CD4-positive, alpha-beta T cell (primary cell): ENCODE data around the gene CAPZB. TPM values are rescaled to one million over a fixed set of nuclear protein-coding genes. Genes with fewer than 3 reads are reported as not detected.

Source experiments
- ATAC-seq: fragments of 200-7000 bp; cut with Tn5 transposase; one replicate; pipeline ENCODE4 v1.10.0; 2022; ENCODE audit warnings: mild to moderate bottlenecking; ENCODE audit not compliant: poor library complexity
- CTCF ChIA-PET: fragments of 350-600 bp; sonication (Branson Sonifier 250); formaldehyde crosslinking; loops from one replicate; lab custom pipeline; 2021; ENCODE audit warnings: antibody characterized with exemption, inconsistent platforms; lab: Charles Lee
- POLR2A ChIA-PET: fragments of 350-600 bp; sonication (Branson Sonifier 250); formaldehyde crosslinking; loops from one replicate; lab custom pipeline; 2021; ENCODE audit warnings: antibody characterized with exemption, inconsistent platforms; lab: Charles Lee
- DNase-seq, 14 experiments: peaks; one replicate each; pipeline ENCODE4 v3.0.0-alpha.2; 2013 to 2020; ENCODE audit warnings: mixed read lengths in 2 of 14
- H3K27ac ChIP-seq, 2 donors: one replicate each; pipeline versions ENCODE4 v1.5.1 to v1.7.0; 2013; ENCODE audit warnings: low read length in 2 of 2, low read depth in 1 of 2, mild to moderate bottlenecking in 1 of 2
- H3K27me3 ChIP-seq, 2 experiments: 1 replicate in 1 of 2; 2 replicates in 1 of 2; pipeline versions ENCODE4 v1.6.1 to v1.7.0; 2013; ENCODE audit warnings: low read length in 2 of 2, control low read depth in 1 of 2, mild to moderate bottlenecking in 1 of 2, moderate library complexity in 1 of 2; ENCODE audit not compliant: insufficient read depth in 2 of 2, control insufficient read depth in 1 of 2
- H3K36me3 ChIP-seq: one replicate; pipeline ENCODE4 v1.6.1; 2013; ENCODE audit warnings: low read length, control low read depth; ENCODE audit not compliant: insufficient read depth
- H3K4me1 ChIP-seq: one replicate; pipeline ENCODE4 v1.6.1; 2013; ENCODE audit warnings: low read length, control low read depth; ENCODE audit not compliant: insufficient read depth
- H3K4me3 ChIP-seq: one replicate; pipeline ENCODE4 v1.5.1; 2013; ENCODE audit warnings: mild to moderate bottlenecking, low read length, moderate library complexity
- H3K9me3 ChIP-seq, 2 experiments: 1 replicate in 1 of 2; 2 replicates in 1 of 2; pipeline versions ENCODE4 v1.6.1 to v1.7.0; 2013; ENCODE audit warnings: low read length in 2 of 2, mild to moderate bottlenecking in 2 of 2, control low read depth in 1 of 2, moderate library complexity in 1 of 2; ENCODE audit not compliant: control insufficient read depth in 1 of 2, insufficient read depth in 1 of 2
- H3K27ac Mint-ChIP-seq: one replicate; pipeline ENCODE4 v1.8.0; 2020; ENCODE audit warnings: mixed read lengths
- H3K27me3 Mint-ChIP-seq: one replicate; pipeline ENCODE4 v1.8.0; 2021; ENCODE audit warnings: mixed read lengths
- H3K36me3 Mint-ChIP-seq: one replicate; pipeline ENCODE4 v1.8.0; 2021; ENCODE audit warnings: low read depth, mixed read lengths
- H3K4me1 Mint-ChIP-seq: one replicate; pipeline ENCODE4 v1.8.0; 2021; ENCODE audit warnings: low read depth, mixed read lengths
- H3K4me3 Mint-ChIP-seq: one replicate; pipeline ENCODE4 v1.8.0; 2020; ENCODE audit warnings: mild to moderate bottlenecking, mixed read lengths
- H3K9me3 Mint-ChIP-seq: one replicate; pipeline ENCODE4 v1.8.0; 2020; ENCODE audit warnings: mixed read lengths
- intact Hi-C, 2 experiments: fragments of 100-400 bp; cut with DNase I in 1 of 2; cut with micrococcal nuclease in 1 of 2; formaldehyde crosslinking; loops; one replicate each; pipeline versions ENCODE4 v1.15.1 to v1.9.0; 2023 to 2025; cut with DNase I, micrococcal nuclease
- total RNA-seq, 174 experiments: library from RNA in 2 of 174; stranded (reverse) in 2 of 174; gene quantifications; one replicate each; pipeline ENCODE4 v1.2.3 and lab custom pipeline; 2021 to 2026
- TF ChIP-seq, protein P1 (sequence below): fragments of 200-600 bp; IDR thresholded peaks from one replicate; pipeline ENCODE4 v1.8.0; 2022; ENCODE audit warnings: antibody characterized with exemption, mild to moderate bottlenecking

CAPZB gene
- total RNA-seq, 2 experiments from 2014 or later = 168 to 173 TPM

DNA sequence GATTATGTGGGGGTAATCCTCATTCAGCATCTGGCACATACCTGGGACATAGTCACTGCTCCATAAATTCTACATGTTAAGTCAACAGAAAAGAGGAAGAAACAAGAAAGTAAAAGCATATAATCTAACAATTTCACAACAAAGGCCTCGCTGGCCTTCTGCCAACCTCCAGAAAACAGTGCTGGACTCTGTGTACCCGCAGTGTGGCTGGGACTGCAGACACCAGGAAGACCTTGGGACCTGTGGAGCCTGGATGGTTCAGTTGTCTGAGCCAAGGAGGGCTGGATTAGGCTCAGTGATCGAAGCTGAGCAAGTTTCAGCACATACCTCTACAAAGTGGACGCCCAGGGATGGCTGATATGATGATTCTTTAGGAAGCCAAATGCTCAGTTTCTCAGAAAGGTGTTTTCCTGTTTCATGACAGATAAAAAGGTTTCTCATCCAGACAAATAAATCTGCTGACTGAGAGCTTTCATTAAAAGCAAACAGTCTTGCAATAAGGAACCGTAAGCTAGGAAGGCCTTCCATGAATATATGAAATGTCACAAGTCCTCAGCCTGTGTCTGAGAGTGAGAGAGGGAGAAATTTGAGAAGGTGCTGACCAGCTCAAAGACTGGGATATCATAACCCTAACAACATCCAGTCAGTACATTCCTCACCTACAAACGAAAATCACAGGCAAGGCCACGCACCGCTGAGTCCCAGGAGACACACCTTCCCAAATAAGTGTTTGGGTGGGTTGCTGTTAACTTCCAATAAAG, 48.4 kb downstream of the CAPZB start:
- Histone ChIP-seq H3K36me3 (peaks cover 33% of the 10 kb centered on the region), H3K27ac (peak overlapping the region in 1 of 2 donors; percentile 7), H3K9me3 (no peaks in the 10 kb centered on the region), H3K4me3 (no peak overlapping the region), H3K27me3 (no peaks in the 10 kb centered on the region), H3K4me1 (peaks cover 90% of the 10 kb centered on the region)
- ATAC-seq (no peak), DNase-seq (peak in 3 of 14 experiments; percentile 43 to 49 (median 46))
- Mint-ChIP-seq H3K27me3 (no peaks in the 10 kb centered on the region), H3K27ac (peak overlapping the region; percentile 76), H3K36me3 (peaks cover 59% of the 10 kb centered on the region), H3K9me3 (no peaks in the 10 kb centered on the region), H3K4me3 (peak overlapping the region; percentile 38), H3K4me1 (peaks cover 88% of the 10 kb centered on the region)
- CTCF ChIA-PET = interaction anchor here (1.9 to 5.0 kb wide), 3 partner anchors 145 to 217 kb away, joined by 6 to 16 read pairs (median 7); no protein-coding TSS in a partner anchor
- POLR2A ChIA-PET = interaction anchor here (1.0 to 1.5 kb wide), 2 partner anchors 48 to 49 kb away, joined by 3 to 6 read pairs; partner anchors contain the start of gene CAPZB
- TF ChIP-seq, protein P1, sequence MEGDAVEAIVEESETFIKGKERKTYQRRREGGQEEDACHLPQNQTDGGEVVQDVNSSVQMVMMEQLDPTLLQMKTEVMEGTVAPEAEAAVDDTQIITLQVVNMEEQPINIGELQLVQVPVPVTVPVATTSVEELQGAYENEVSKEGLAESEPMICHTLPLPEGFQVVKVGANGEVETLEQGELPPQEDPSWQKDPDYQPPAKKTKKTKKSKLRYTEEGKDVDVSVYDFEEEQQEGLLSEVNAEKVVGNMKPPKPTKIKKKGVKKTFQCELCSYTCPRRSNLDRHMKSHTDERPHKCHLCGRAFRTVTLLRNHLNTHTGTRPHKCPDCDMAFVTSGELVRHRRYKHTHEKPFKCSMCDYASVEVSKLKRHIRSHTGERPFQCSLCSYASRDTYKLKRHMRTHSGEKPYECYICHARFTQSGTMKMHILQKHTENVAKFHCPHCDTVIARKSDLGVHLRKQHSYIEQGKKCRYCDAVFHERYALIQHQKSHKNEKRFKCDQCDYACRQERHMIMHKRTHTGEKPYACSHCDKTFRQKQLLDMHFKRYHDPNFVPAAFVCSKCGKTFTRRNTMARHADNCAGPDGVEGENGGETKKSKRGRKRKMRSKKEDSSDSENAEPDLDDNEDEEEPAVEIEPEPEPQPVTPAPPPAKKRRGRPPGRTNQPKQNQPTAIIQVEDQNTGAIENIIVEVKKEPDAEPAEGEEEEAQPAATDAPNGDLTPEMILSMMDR = no peak
- intact Hi-C loops = loop anchor here in 1 of 2 experiments (5.0 kb wide), 1 partner anchor 45 kb away; no protein-coding TSS in a partner anchor

DNA sequence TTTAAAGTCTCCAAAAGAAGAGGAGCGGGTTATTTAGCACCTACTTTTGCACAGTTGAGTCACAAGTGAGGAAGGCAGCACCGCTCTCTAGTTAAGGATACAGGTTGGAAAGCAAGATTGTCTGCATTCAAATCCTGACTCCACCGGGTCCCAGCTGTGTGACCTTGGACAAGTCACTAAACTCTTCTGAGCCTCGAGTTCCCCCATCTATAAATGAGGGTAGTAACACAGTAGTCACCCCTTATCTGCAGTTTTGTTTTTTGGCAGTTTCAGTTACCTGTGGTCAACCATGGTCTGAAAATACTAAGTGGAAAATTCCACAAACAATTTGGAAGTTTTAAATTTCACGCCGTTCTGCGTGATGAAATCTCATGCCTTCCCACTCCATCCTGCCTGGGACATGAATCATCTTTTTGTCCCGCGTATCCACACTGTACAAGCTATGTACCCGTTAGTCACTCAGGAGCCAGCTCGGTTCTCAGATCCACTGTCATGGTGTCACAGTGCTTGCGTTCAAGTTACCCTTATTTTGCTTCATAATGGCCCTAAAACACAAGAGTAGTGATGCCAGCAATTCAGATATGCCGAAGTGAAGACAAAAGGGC, 49.4 kb downstream of the CAPZB start:
- TF ChIP-seq, protein P1 = no peak
- POLR2A ChIA-PET = interaction anchor here (1.0 to 1.8 kb wide), 7 partner anchors 10 to 48 kb away, joined by 3 to 6 read pairs (median 4); no protein-coding TSS in a partner anchor
- no peak overlapping the region for H3K4me3 ChIP-seq

DNA sequence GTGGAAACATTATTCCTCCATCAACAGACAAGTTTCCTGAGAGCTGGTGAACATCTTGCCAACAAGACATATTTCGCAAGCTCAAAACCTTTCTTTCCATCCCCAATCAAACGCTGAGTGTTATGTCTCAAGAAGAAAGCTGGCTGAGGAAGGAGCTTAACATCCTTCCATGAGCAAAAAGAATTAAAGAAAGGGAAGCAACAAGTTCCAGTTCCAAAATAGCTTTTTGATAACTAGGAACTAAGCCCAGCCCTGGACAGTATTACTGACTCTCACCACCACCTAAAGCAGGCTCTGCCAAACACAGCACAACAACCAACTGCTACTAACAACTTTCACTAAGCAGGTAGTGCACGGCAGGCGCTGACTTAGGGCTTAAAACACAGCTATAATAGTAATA, 50.2 kb downstream of the CAPZB start:
- Histone ChIP-seq H3K4me3 (no peak overlapping the region), H3K4me1 (peaks cover 87% of the 10 kb centered on the region), H3K27me3 (no peaks in the 10 kb centered on the region), H3K36me3 (peaks cover 27% of the 10 kb centered on the region), H3K9me3 (no peaks in the 10 kb centered on the region), H3K27ac (no peak overlapping the region)
- TF ChIP-seq, protein P1 = no peak
- Mint-ChIP-seq H3K27me3 (no peaks in the 10 kb centered on the region), H3K9me3 (no peaks in the 10 kb centered on the region), H3K36me3 (peaks cover 64% of the 10 kb centered on the region), H3K27ac (peak overlapping the region; percentile 76), H3K4me1 (peaks cover 87% of the 10 kb centered on the region), H3K4me3 (peak overlapping the region; percentile 27)
- POLR2A ChIA-PET = interaction anchor here (1.0 to 1.8 kb wide), 8 partner anchors 9 to 51 kb away, joined by 3 to 6 read pairs (median 4); partner anchors contain the start of gene CAPZB
- no peak for DNase-seq
- CTCF ChIA-PET = interaction anchor here (1.0 to 5.0 kb wide), 5 partner anchors 12 to 216 kb away, joined by 3 to 16 read pairs (median 4); no protein-coding TSS in a partner anchor
- intact Hi-C loops = loop anchor here in 1 of 2 experiments (5.0 kb wide), 1 partner anchor 43 kb away; no protein-coding TSS in a partner anchor
- ATAC-seq = no peak

More for the DNA sequence above, 49.4 kb downstream of the CAPZB start:
- Histone ChIP-seq H3K4me1 (peaks cover 88% of the 10 kb centered on the region), H3K9me3 (no peaks in the 10 kb centered on the region), H3K27me3 (no peaks in the 10 kb centered on the region), H3K36me3 (peaks cover 29% of the 10 kb centered on the region), H3K27ac (no peak overlapping the region)
- CTCF ChIA-PET = interaction anchor here (1.0 to 5.0 kb wide), 5 partner anchors 13 to 215 kb away, joined by 3 to 16 read pairs (median 4); no protein-coding TSS in a partner anchor
- Mint-ChIP-seq H3K4me3 (peak overlapping the region; percentile 38), H3K4me1 (peaks cover 83% of the 10 kb centered on the region), H3K27me3 (no peaks in the 10 kb centered on the region), H3K36me3 (peaks cover 60% of the 10 kb centered on the region), H3K27ac (peak overlapping the region; percentile 76), H3K9me3 (no peaks in the 10 kb centered on the region)
- intact Hi-C loops = loop anchor here in 1 of 2 experiments (5.0 kb wide), 1 partner anchor 44 kb away; no protein-coding TSS in a partner anchor
- DNase-seq (no peak), ATAC-seq (no peak)
